Transverse colon (tissue), 4 donors: ENCODE measurements around the gene FAM20C. TPM values are rescaled to one million over a fixed set of nuclear protein-coding genes. Genes with fewer than 3 reads are reported as not detected.

Source experiments
- DNase-seq: peaks from one replicate; pipeline ENCODE4 v3.0.0-alpha.2; 2019
- H3K27ac ChIP-seq, 4 donors: fragments of 200-600 bp; sonication (generic); 2 replicates each; pipeline ENCODE4 v1.5.1; 2016 to 2018; ENCODE audit warnings: inconsistent platforms in 4 of 4
- H3K27me3 ChIP-seq: fragments of 200-600 bp; sonication (generic); 2 replicates; pipeline ENCODE4 v1.5.1; 2017; ENCODE audit warnings: inconsistent platforms
- H3K36me3 ChIP-seq, 4 donors: fragments of 200-600 bp; sonication (generic); 2 replicates each; pipeline ENCODE4 v1.5.1; 2017 to 2019; ENCODE audit warnings: inconsistent platforms in 4 of 4
- H3K4me1 ChIP-seq, 4 donors: fragments of 200-600 bp; sonication (generic); 2 replicates each; pipeline ENCODE4 v1.5.1; 2017 to 2020; ENCODE audit warnings: inconsistent platforms in 4 of 4
- H3K4me3 ChIP-seq, 4 donors: fragments of 200-600 bp; sonication (generic); 1 replicate in 1 of 4; 2 replicates in 3 of 4; pipeline versions ENCODE4 v1.5.1 to v1.6.1; 2017 to 2019; ENCODE audit warnings: inconsistent platforms in 4 of 4
- H3K9me3 ChIP-seq, 2 donors: fragments of 200-600 bp; sonication (generic); 2 replicates each; pipeline ENCODE4 v1.5.1; 2017 to 2019; ENCODE audit warnings: inconsistent platforms in 2 of 2
- EP300 ChIP-seq: sonication (generic); formaldehyde crosslinking; IDR thresholded peaks from one replicate; pipeline ENCODE4 v1.6.1; 2017; ENCODE audit warnings: antibody characterized with exemption, low read depth
- POLR2A ChIP-seq: fragments of 450-650 bp; IDR thresholded peaks from one replicate; pipeline ENCODE4 v1.6.1; 2016; ENCODE audit warnings: antibody characterized with exemption, mild to moderate bottlenecking, moderate library complexity
- POLR2AphosphoS5 ChIP-seq, 3 donors: sonication (generic); formaldehyde crosslinking; IDR thresholded peaks; one replicate each; pipeline ENCODE4 v1.6.1; 2016; ENCODE audit warnings: antibody characterized with exemption in 3 of 3
- WGBS, 2 donors: methylation state at CpG; one replicate each; pipeline ENCODE4 v1.1.5; 2018; ENCODE audit warnings: low coverage in 1 of 2; 5-methylcytosine and 5-hydroxymethylcytosine counted together
- in situ Hi-C, 4 donors: fragments of 200-750 bp; cut with MboI; loops; one replicate each; pipeline versions ENCODE4 v1.15.0 to v1.15.1; 2017; ENCODE audit warnings: low sequenced_read_pairs in 3 of 4, low pct_ligation_motif_present in 1 of 4, low pct_unique_long_range_greater_than_20kb in 1 of 4
- intact Hi-C: fragments of 100-400 bp; cut with DNase I; formaldehyde crosslinking; loops from one replicate; pipeline ENCODE4 v1.15.1; 2023; ENCODE audit warnings: low total_unique reads
- total RNA-seq, 4 donors: library from RNA; depleted of rRNA; stranded (reverse); fragments of >200 nt; gene quantifications; one replicate each; pipeline ENCODE4 v1.1.0, GENCODE V29; 2016
- TF ChIP-seq, protein P1 (sequence below), 5 experiments: fragments of 200-600 bp in 3 of 5; fragments of 450-650 bp in 2 of 5; sonication (generic) in 3 of 5; IDR thresholded peaks; 1 replicate in 2 of 5; 2 replicates in 3 of 5; pipeline ENCODE4 v1.5.1; 2016 to 2017; ENCODE audit warnings: antibody characterized with exemption in 5 of 5, inconsistent platforms in 3 of 5, mild to moderate bottlenecking in 2 of 5, moderate library complexity in 1 of 5

FAM20C gene
- total RNA-seq, 4 donors from 2014 or later = 10.5 to 62.3 (median 23.5) TPM

DNA sequence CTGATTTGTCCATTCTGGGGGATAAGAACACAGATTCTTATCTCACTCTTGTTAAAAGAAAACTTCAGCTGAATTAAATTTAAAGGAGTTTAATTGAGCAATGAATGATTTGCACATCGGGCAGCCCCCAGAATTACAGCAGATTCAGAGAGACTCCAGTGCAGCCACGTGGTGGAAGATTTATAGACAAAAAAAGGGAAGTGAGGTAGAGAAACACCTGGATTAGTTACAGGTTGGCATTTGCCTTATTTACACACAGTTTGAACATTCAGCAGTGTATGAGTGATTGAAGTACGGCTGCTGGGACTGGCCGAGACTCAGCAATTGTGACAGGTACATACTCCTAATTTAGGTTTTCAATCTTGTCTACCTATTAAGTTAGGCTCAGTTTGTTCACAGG, 46.5 kb upstream of the FAM20C start:
- WGBS, 2 donors = 54 to 55% methylated on average over 3 to 4 of the region's 4 CpGs
- no peak for DNase-seq
- Histone ChIP-seq H3K9me3 (no peaks in the 10 kb centered on the region), H3K36me3 (no peaks in the 10 kb centered on the region), H3K4me3 (no peak overlapping the region), H3K4me1 (peaks cover 6 to 32% (median 17%) of the 10 kb centered on the region in 4 donors), H3K27me3 (no peaks in the 10 kb centered on the region), H3K27ac (no peak overlapping the region)
- TF ChIP-seq, protein P1, sequence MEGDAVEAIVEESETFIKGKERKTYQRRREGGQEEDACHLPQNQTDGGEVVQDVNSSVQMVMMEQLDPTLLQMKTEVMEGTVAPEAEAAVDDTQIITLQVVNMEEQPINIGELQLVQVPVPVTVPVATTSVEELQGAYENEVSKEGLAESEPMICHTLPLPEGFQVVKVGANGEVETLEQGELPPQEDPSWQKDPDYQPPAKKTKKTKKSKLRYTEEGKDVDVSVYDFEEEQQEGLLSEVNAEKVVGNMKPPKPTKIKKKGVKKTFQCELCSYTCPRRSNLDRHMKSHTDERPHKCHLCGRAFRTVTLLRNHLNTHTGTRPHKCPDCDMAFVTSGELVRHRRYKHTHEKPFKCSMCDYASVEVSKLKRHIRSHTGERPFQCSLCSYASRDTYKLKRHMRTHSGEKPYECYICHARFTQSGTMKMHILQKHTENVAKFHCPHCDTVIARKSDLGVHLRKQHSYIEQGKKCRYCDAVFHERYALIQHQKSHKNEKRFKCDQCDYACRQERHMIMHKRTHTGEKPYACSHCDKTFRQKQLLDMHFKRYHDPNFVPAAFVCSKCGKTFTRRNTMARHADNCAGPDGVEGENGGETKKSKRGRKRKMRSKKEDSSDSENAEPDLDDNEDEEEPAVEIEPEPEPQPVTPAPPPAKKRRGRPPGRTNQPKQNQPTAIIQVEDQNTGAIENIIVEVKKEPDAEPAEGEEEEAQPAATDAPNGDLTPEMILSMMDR (IDR thresholded peaks at IDR 0.05) = no peak
- TF ChIP-seq EP300 (no peak), POLR2AphosphoS5 (IDR thresholded peaks at IDR 0.05) (no peak), POLR2A (no peak)
- in situ Hi-C loops (no loop called here), intact Hi-C loops (no loop called here)

DNA sequence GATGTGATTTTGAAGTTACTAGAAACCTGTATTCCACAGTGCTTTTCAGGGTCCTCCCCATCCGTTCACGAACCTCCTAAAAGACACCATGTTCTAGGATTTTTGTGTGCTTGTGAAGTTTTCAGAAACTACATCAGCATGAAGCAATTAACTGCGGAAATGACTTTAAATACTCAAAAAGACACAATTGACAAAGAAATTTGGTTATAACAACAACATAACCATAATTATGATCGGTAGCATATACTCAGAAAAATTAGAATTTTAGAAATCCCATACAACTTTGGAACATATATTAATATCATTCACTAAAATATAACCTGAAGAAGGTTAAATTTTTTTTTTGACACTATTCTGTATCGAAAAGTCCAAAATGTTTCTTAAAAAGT, 43.8 kb upstream of the FAM20C start:
- no peaks in the 10 kb centered on the region for H3K27me3 ChIP-seq
- 75 to 76% methylated on average over 5 of the region's 5 CpGs for WGBS, 2 donors
- peaks cover 6 to 17% (median 9%) of the 10 kb centered on the region in 4 donors for H3K4me1 ChIP-seq
- in situ Hi-C loops = no loop called here
- peak overlapping the region; percentile 41 to 63 (median 52) for H3K4me3 ChIP-seq
- H3K36me3 ChIP-seq = no peaks in the 10 kb centered on the region
- TF ChIP-seq, protein P1 (IDR thresholded peaks at IDR 0.05) = no peak
- no peak for DNase-seq
- H3K27ac ChIP-seq = peak overlapping the region; percentile 90 to 96 (median 92)
- intact Hi-C loops = no loop called here
- H3K9me3 ChIP-seq = no peaks in the 10 kb centered on the region

DNA sequence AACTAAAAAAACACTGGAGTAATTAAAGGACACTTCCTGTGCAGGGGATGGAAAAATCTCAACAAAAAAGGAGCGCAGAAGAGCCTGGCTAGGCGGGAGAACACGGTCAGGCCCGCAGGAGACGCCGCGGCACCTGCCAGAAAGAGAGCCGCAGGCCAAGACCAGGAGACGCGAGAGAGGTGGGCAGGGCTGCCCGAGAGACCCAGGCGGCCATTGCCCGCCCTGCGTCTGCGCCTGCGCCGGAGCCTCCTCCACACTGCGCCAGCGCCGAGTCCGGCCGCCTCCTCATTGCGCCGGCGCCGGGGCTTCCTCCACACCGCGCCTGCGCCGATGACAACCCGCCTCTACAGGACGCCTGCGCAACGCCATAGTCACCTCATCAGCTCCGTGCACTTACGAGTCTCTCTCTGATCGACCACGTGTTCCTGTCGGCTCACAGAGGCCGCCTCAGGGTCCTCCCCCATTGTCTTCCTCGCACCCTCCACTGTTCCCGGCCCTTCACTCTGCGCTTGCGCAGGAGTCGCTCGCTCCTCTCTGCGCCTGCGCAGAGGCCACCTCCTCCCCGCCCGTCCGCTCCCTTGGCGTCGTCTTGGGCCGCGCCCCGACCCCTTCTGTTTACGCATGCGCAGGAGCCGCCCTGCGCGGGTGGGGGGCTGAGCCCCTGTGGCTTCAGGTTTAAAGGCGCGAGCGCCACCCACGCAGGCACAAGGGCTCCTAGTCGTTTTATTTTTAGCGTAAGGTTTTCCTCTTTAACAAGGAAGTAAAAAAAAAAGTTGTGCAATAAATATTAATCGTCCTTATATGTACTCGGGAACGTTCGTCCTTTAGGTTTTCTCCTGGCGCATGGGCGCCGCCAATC, 43.2 kb upstream of the FAM20C start:
- H3K27ac ChIP-seq = peak overlapping the region; percentile 90 to 96 (median 92)
- peak; percentile 81 to 89 (median 86) for TF ChIP-seq POLR2AphosphoS5 (IDR thresholded peaks at IDR 0.05)
- TF ChIP-seq, protein P1 (IDR thresholded peaks at IDR 0.05) = peak in 2 of 5 experiments; percentile 25 to 27
- peak; percentile 81 for TF ChIP-seq POLR2A
- TF ChIP-seq EP300 = no peak
- no peaks in the 10 kb centered on the region for H3K36me3 ChIP-seq
- DNase-seq = peak; percentile 97
- H3K4me3 ChIP-seq = peak overlapping the region; percentile 41 to 63 (median 52)
- H3K27me3 ChIP-seq = no peaks in the 10 kb centered on the region
- intact Hi-C loops = no loop called here
- in situ Hi-C loops = no loop called here
- H3K4me1 ChIP-seq = peaks cover 6 to 17% (median 9%) of the 10 kb centered on the region in 4 donors
- H3K9me3 ChIP-seq = no peaks in the 10 kb centered on the region
- 0 to 1% methylated on average over 5 to 74 of the region's 74 CpGs for WGBS, 2 donors

DNA sequence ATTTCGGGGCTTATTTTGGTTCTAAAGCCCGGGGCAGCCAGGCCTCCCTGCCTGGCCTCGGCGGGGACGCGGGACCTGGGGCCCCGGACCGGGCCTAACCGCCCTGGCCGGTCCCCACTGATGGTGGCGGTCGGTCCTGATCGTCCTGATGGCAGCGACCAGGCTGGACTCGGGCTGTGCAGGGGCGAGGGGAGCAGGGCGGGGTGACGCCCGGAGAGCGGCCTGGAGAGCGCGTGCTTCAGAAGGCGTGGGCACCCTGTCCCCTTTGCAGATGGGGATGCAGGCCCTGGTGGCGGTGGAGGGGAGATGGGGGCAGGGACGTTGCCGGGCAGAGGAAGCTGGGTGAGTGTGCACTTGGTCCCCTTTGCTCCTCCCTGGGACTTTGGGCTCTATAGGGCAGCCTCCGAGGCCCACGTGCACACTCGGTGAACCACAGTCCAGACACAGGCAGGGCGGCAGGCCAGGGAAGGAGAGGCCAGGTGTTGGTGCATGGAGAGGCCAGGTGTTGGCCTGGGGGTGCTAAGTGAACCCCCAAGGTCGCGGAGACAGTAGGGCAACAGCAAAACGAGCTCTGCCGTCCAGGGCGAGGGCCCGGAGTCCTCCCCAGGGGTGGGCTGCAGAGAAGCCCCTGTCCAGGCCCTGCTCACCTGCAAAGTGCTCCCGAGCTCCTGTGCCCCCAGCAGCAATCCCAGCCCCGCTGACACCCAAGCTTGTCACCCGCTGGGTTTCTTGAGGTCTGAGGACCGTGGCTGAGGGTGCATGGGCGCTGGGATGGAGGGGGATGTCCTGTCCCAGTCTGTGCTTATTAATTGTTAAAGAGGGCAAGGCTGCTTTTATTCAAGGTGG, 42.4 kb upstream of the FAM20C start:
- WGBS, 2 donors = 60% methylated on average over 41 of the region's 41 CpGs; no CpG with 5 or more reads in 1 of the 2 donors
- H3K36me3 ChIP-seq = no peaks in the 10 kb centered on the region
- no peaks in the 10 kb centered on the region for H3K9me3 ChIP-seq
- peak overlapping the region; percentile 90 to 96 (median 92) for H3K27ac ChIP-seq
- DNase-seq = peak; percentile 52
- TF ChIP-seq, protein P1 (IDR thresholded peaks at IDR 0.05) = peak in 1 of 5 experiments; percentile 13
- TF ChIP-seq EP300 = no peak
- intact Hi-C loops (no loop called here), in situ Hi-C loops (no loop called here)
- no peaks in the 10 kb centered on the region for H3K27me3 ChIP-seq
- H3K4me3 ChIP-seq = peak overlapping the region; percentile 1 to 63 (median 50)
- peaks cover 6 to 17% (median 11%) of the 10 kb centered on the region in 4 donors for H3K4me1 ChIP-seq
